ENCODE measurements around the gene IL6ST.

Gene IL6ST

GRCh38 chr5:55894135-55894534 lies 100.6 kb downstream of the IL6ST start:
- DNase-seq = no peak

- no peak for DNase-seq
Observed at GRCh38 chr5:55892479-55892878, 102.3 kb downstream of the IL6ST start.

- DNase-seq = no peak
Observed at GRCh38 chr5:55888205-55888604, 106.6 kb downstream of the IL6ST start.

- DNase-seq = no peak
Observed at GRCh38 chr5:55885359-55885758, 109.4 kb downstream of the IL6ST start.

Data from NCI-H526 treated with DMSO at 0.1 percent for 48 hours (cell line).